Breast epithelium (tissue), 3 donors: ENCODE measurements around the gene MRPL41.

Experiments
- CTCF ChIP-seq, 3 donors: fragments of 450-650 bp; IDR thresholded peaks; one replicate each; pipeline ENCODE4 v1.5.1; 2016 to 2017; ENCODE audit warnings: antibody characterized with exemption in 3 of 3, mild to moderate bottlenecking in 3 of 3, moderate library complexity in 3 of 3
- POLR2A ChIP-seq: fragments of 450-650 bp; IDR thresholded peaks from one replicate; pipeline ENCODE4 v1.6.1; 2016; ENCODE audit warnings: antibody characterized with exemption, mild to moderate bottlenecking, moderate library complexity
- POLR2AphosphoS5 ChIP-seq, 3 donors: sonication (generic); formaldehyde crosslinking; IDR thresholded peaks; one replicate each; pipeline ENCODE4 v1.6.1; 2017; ENCODE audit warnings: antibody characterized with exemption in 3 of 3

GRCh38 chr9:137589441-137590122 is 37.9 kb downstream of the MRPL41 start:
- no peak for TF ChIP-seq CTCF (IDR thresholded peaks at IDR 0.05)
- TF ChIP-seq POLR2AphosphoS5 (IDR thresholded peaks at IDR 0.05) = no peak
- no peak for TF ChIP-seq POLR2A
